Motor neuron (in vitro differentiated cells): Measurements from ENCODE around the gene CFAP99. TPM values are rescaled to one million over a fixed set of nuclear protein-coding genes. Genes with fewer than 3 reads are reported as not detected.

Experiments
- ATAC-seq, 8 experiments: fragments of 200-7000 bp; cut with Tn5 transposase; replicated peaks in 6 of 8; 2 replicates each; pipeline ENCODE4 v1.8.0; 2021; ENCODE audit warnings: mild to moderate bottlenecking in 8 of 8, moderate library complexity in 8 of 8
- H3K27ac ChIP-seq, 2 donors: fragments of 250-450 bp; sonication (Bioruptor Pico); 2 replicates each; pipeline ENCODE4 v1.9.0; 2021; ENCODE audit warnings: antibody characterized with exemption in 2 of 2, mild to moderate bottlenecking in 2 of 2, moderate library complexity in 1 of 2
- H3K4me1 ChIP-seq, 2 donors: fragments of 250-450 bp; sonication (Bioruptor Pico); replicated peaks in 1 of 2; 2 replicates each; pipeline ENCODE4 v1.6.1; 2021; ENCODE audit warnings: antibody characterized with exemption in 2 of 2, mild to moderate bottlenecking in 2 of 2, moderate library complexity in 1 of 2
- H3K4me3 ChIP-seq, 5 donors: fragments of 250-450 bp; sonication (Bioruptor Pico); 2 replicates each; pipeline ENCODE4 v1.9.0; 2021; ENCODE audit warnings: antibody characterized with exemption in 5 of 5, mild to moderate bottlenecking in 5 of 5, moderate library complexity in 4 of 5
- WGBS, 10 experiments: fragments of 450-650 bp; shearing (Covaris generic); methylation state at CpG; one replicate each; pipeline ENCODE4 v1.0.0; 2022; 5-methylcytosine and 5-hydroxymethylcytosine counted together
- in situ Hi-C, 9 experiments: fragments of 400-800 bp; cut with MboI; loops; one replicate each; pipeline ENCODE4 v1.15.0; 2021; ENCODE audit warnings: low sequenced_read_pairs in 9 of 9, low pct_unique_long_range_greater_than_20kb in 2 of 9; ENCODE audit not compliant: unreplicated experiment in 9 of 9
- total RNA-seq, 8 experiments: library from RNA; unstranded; fragments of 300-600 nt; gene quantifications; 2 replicates each; pipeline versions ENCODE4 v1.2.3 to v1.2.4, GENCODE V29; 2022

The CFAP99 gene
- total RNA-seq, 8 experiments from 2014 or later: 0.05 to 9.1 (median 0.19) TPM

- WGBS, 10 experiments: 37 to 92% (median 70%) methylated on average over 2 of the region's 5 CpGs; no CpG with 5 or more reads in 6 of the 10 experiments
- no peak overlapping the region for H3K4me3 ChIP-seq
Observed at GRCh38 chr4:2383760-2384159, 35.0 kb upstream of the CFAP99 start.

GRCh38 chr4:2384245-2384644 is 34.5 kb upstream of the CFAP99 start:
- H3K27ac ChIP-seq: no peak overlapping the region
- in situ Hi-C loops: no loop called here
- no peak for ATAC-seq
- peaks cover 0 to 4% of the 10 kb centered on the region in 2 donors for H3K4me1 ChIP-seq
- WGBS, 10 experiments: 17 to 100% (median 80%) methylated on average over 1 to 2 of the region's 6 CpGs; no CpG with 5 or more reads in 3 of the 10 experiments
- no peak overlapping the region for H3K4me3 ChIP-seq

More at GRCh38 chr4:2383760-2384159, 35.0 kb upstream of the CFAP99 start:
- Histone ChIP-seq H3K4me1 (peaks cover 0 to 4% of the 10 kb centered on the region in 2 donors), H3K27ac (no peak overlapping the region)
- in situ Hi-C loops: no loop called here
- ATAC-seq: peak in 1 of 8 experiments; percentile 10

DNA sequence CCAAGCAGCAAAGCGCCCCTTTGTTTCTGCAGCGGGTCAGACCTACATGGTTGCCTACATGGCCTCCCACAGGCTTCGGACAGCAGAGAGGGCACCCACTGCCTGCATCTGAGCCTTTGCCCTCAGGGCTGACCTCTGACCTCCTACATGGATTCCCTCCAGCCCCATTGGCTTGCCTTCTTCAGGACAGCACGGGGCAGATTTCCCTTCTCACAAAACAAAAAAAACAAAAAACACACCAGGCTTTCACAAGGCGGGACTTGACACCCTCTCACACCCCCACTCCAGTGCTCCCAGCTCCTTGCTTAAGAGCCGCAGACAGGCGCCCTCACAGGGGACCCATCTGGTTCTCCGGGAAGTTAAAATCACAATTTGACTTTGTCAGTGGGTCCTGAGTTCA is 33.2 kb upstream of the CFAP99 start:
- Histone ChIP-seq H3K4me3 (no peak overlapping the region), H3K27ac (no peak overlapping the region), H3K4me1 (peaks cover 0 to 4% of the 10 kb centered on the region in 2 donors)
- WGBS, 10 experiments: 50 to 100% (median 67%) methylated on average over 1 to 7 of the region's 8 CpGs; no CpG with 5 or more reads in 3 of the 10 experiments
- no peak for ATAC-seq
- in situ Hi-C loops: no loop called here

DNA sequence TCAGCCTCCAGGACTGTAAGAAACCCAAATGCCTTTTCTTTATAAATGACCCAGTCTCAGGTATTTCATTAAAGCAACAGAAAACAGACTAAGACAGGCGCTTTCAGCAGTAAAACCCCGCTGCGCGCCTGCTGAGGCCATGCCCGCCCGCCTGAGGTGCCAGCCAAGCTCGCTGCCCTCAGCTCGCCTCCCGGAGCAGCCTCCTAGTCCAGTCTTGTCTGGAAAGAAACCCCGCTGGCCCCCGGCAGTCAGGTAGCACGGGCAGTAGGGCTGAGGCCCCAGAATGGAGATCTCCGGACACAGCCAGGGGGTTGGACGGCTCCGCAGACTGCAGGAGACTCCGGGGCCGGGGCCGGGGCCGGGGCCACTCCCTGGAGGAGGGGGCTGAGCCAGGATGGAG is 32.0 kb upstream of the CFAP99 start:
- no peak overlapping the region for H3K27ac ChIP-seq
- 73 to 100% (median 94%) methylated on average over 1 to 7 of the region's 19 CpGs; no CpG with 5 or more reads in 5 of the 10 experiments for whole genome bisulfite sequencing, 10 experiments
- peaks cover 7 to 8% of the 10 kb centered on the region in 2 donors for H3K4me1 ChIP-seq
- no peak for ATAC-seq
- in situ Hi-C loops: no loop called here
- no peak overlapping the region for H3K4me3 ChIP-seq

- Histone ChIP-seq H3K4me3 (no peak overlapping the region), H3K4me1 (peaks cover 7 to 8% of the 10 kb centered on the region in 2 donors), H3K27ac (no peak overlapping the region)
- 0 to 97% methylated on average over 1 to 6 of the region's 17 CpGs; no CpG with 5 or more reads in 8 of the 10 experiments for WGBS, 10 experiments
- ATAC-seq: no peak
- in situ Hi-C loops: no loop called here
Observed at GRCh38 chr4:2387218-2387617, 31.5 kb upstream of the CFAP99 start.

DNA sequence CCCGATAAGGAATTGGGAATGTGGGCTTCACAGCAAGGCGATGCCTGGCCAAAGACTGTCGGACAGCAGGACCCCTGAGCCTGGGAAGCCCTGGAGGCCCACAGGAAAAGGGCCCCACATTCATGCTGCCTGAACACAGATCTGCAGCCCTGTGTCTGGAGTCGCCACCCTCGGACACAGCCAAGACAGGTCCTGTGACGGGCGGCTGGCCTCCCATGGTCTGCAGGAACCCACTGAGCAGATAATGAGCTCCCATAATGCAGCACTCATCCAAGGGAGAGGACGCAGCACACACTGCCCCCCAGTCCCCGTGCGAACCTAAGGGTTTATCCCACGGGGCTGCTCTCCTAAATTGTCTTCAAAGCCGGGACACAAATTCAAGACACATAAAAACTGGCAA is 30.9 kb upstream of the CFAP99 start:
- 60 to 100% (median 85%) methylated on average over 1 to 8 of the region's 12 CpGs; no CpG with 5 or more reads in 2 of the 10 experiments for WGBS, 10 experiments
- ATAC-seq: no peak
- in situ Hi-C loops: no loop called here
- peaks cover 7 to 8% of the 10 kb centered on the region in 2 donors for H3K4me1 ChIP-seq
- H3K4me3 ChIP-seq: no peak overlapping the region
- no peak overlapping the region for H3K27ac ChIP-seq

GRCh38 chr4:2388429-2389182 is 30.1 kb upstream of the CFAP99 start:
- WGBS, 10 experiments: 0 to 79% (median 67%) methylated on average over 1 to 8 of the region's 9 CpGs; no CpG with 5 or more reads in 3 of the 10 experiments
- peak in 3 of 8 experiments; percentile 53 to 78 (median 60) for ATAC-seq
- H3K27ac ChIP-seq: no peak overlapping the region

DNA sequence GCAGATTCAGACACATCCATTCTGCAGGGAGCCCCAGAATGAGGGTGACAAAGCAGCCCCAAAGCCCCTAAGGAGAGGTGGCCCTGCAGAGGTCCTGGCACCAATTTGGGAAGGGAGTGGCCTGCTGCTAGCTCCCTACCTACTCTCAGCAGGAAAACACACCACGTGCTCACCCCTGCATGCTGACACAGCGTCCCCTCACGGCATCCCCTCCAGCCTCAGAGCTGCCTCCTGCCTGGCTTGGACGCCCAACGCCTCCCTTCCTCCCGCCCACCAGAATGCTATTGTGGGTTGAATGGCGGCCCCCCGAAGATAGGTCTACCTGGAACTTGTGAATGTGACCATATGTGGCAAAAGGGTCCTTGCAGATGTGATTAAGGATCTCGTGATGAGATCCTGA is 29.1 kb upstream of the CFAP99 start:
- no peak for ATAC-seq

More at GRCh38 chr4:2388429-2389182, 30.1 kb upstream of the CFAP99 start:
- Histone ChIP-seq H3K4me3 (no peak overlapping the region), H3K4me1 (peaks cover 7 to 13% of the 10 kb centered on the region in 2 donors)
- in situ Hi-C loops: no loop called here

DNA sequence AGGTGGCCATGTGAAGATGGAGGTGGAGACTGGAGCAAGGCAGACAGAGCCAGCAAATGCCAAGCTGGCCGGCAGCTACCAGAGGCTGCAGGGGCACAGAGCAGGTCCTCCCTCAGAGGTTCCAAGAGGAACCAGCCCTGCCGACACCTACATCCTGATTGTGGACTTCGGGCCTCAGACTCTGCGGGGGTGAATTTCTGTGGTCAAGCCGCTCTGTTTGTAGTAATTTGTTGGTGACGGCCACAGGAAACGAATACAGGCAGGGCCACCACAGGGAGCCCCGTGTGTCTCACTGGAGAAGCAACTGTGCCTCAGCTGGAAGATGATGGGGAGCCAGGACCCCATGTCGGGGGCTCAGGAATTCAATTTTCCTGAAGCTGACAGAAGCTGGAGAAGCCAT is 28.6 kb upstream of the CFAP99 start:
- in situ Hi-C loops: no loop called here
- ATAC-seq: no peak
- WGBS, 10 experiments: 30 to 87% (median 65%) methylated on average over 1 to 6 of the region's 9 CpGs; no CpG with 5 or more reads in 2 of the 10 experiments
- Histone ChIP-seq H3K27ac (no peak overlapping the region), H3K4me3 (no peak overlapping the region), H3K4me1 (peaks cover 10 to 12% of the 10 kb centered on the region in 2 donors)

More for the DNA sequence above, 29.1 kb upstream of the CFAP99 start:
- in situ Hi-C loops: no loop called here
- WGBS, 10 experiments: 20 to 80% (median 67%) methylated on average over 1 to 5 of the region's 9 CpGs; no CpG with 5 or more reads in 3 of the 10 experiments
- H3K27ac ChIP-seq: no peak overlapping the region
- peaks cover 10 to 12% of the 10 kb centered on the region in 2 donors for H3K4me1 ChIP-seq
- no peak overlapping the region for H3K4me3 ChIP-seq

GRCh38 chr4:2390784-2391421 is 27.9 kb upstream of the CFAP99 start:
- no peak overlapping the region for H3K4me3 ChIP-seq
- H3K27ac ChIP-seq: no peak overlapping the region
- in situ Hi-C loops: no loop called here
- ATAC-seq: peak in 2 of 8 experiments; percentile 13 to 48
- peaks cover 10 to 12% of the 10 kb centered on the region in 2 donors for H3K4me1 ChIP-seq
- 20 to 75% (median 40%) methylated on average over 1 to 14 of the region's 20 CpGs; no CpG with 5 or more reads in 2 of the 10 experiments for WGBS, 10 experiments

- WGBS, 10 experiments: 6 to 80% (median 21%) methylated on average over 1 to 17 of the region's 28 CpGs; no CpG with 5 or more reads in 4 of the 10 experiments
- Histone ChIP-seq H3K4me1 (peaks cover 10 to 12% of the 10 kb centered on the region in 2 donors), H3K4me3 (no peak overlapping the region), H3K27ac (no peak overlapping the region)
- in situ Hi-C loops: no loop called here
- peak in 7 of 8 experiments; percentile 51 to 95 (median 87) for ATAC-seq
Observed at GRCh38 chr4:2393353-2394270, 25.1 kb upstream of the CFAP99 start.

DNA sequence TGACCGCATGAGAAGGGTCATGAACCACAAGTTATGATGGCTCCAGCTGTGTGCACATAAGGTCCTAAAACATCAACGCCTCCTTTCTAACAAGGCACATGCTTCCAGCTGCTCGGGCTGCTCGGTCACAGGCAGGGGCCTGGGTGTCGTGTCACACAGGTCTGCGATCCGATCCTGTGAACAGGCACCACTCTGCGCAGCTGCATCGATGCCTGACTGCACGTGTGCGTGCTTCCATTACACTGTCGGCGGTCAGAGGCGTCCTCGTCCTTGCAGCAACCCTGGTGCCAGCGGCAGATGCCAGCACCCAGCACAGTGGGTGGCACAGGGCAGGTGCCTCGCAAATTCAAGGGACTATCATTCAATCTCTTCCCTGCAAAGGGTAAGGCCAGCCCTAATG is 24.2 kb upstream of the CFAP99 start:
- no peak for ATAC-seq
- WGBS, 10 experiments: 70 to 97% (median 87%) methylated on average over 2 to 10 of the region's 17 CpGs; no CpG with 5 or more reads in 4 of the 10 experiments
- peaks cover 10 to 12% of the 10 kb centered on the region in 2 donors for H3K4me1 ChIP-seq
- H3K4me3 ChIP-seq: no peak overlapping the region
- no peak overlapping the region for H3K27ac ChIP-seq
- in situ Hi-C loops: no loop called here
